22Rv1 (cell line): Measurements from ENCODE around the gene ASH1L.
"Not testable (repeated sequence)": the region's sequence is repeated elsewhere in the genome, so short reads cannot be mapped to it uniquely, and the experiment has no call there.

Experiments
- ZFX ChIP-seq: fragments of 450-650 bp; IDR thresholded peaks from 2 replicates; pipeline ENCODE4 v1.6.1; 2017; ENCODE audit warnings: antibody characterized with exemption, borderline replicate concordance
- TF ChIP-seq, protein P1 (sequence below): fragments of 450-650 bp; IDR thresholded peaks from 2 replicates; pipeline ENCODE4 v1.5.1; 2017; ENCODE audit warnings: mild to moderate bottlenecking

DNA sequence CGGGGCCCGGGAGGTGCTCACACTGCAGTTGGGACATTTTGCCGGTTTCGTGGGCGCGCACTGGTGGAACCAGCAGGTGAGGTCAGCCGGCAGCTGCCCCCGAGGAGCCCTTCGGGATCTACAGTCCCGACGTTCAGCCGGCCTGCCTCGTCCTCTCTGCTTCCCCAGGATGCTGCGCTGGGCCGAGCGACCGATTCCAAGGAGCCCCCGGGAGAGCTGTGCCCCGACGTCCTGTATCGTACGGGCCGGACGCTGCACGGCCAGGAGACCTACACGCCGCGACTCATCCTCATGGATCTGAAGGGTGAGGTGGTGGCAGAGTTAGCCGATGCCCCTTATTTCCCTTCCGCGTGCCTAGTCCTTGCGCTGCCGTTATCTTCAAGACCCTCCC is 47.6 kb upstream of the ASH1L start:
- TF ChIP-seq, protein P1, sequence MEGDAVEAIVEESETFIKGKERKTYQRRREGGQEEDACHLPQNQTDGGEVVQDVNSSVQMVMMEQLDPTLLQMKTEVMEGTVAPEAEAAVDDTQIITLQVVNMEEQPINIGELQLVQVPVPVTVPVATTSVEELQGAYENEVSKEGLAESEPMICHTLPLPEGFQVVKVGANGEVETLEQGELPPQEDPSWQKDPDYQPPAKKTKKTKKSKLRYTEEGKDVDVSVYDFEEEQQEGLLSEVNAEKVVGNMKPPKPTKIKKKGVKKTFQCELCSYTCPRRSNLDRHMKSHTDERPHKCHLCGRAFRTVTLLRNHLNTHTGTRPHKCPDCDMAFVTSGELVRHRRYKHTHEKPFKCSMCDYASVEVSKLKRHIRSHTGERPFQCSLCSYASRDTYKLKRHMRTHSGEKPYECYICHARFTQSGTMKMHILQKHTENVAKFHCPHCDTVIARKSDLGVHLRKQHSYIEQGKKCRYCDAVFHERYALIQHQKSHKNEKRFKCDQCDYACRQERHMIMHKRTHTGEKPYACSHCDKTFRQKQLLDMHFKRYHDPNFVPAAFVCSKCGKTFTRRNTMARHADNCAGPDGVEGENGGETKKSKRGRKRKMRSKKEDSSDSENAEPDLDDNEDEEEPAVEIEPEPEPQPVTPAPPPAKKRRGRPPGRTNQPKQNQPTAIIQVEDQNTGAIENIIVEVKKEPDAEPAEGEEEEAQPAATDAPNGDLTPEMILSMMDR = not testable (repeated sequence)
- not testable (repeated sequence) for TF ChIP-seq ZFX
